Stimulated activated CD4-positive, alpha-beta T cell treated with anti-CD3 and anti-CD28 coated beads, Interleukin-4, amount 100 ng/mL, for 24 hours (primary cell): ENCODE measurements around the gene C1orf74.
"Not testable (repeated sequence)": the region's sequence is repeated elsewhere in the genome, so short reads cannot be mapped to it uniquely, and the experiment has no call there.

Experiments
- DNase-seq: peaks from one replicate; pipeline ENCODE4 v3.0.0-alpha.2; 2020

The C1orf74 gene

DNA sequence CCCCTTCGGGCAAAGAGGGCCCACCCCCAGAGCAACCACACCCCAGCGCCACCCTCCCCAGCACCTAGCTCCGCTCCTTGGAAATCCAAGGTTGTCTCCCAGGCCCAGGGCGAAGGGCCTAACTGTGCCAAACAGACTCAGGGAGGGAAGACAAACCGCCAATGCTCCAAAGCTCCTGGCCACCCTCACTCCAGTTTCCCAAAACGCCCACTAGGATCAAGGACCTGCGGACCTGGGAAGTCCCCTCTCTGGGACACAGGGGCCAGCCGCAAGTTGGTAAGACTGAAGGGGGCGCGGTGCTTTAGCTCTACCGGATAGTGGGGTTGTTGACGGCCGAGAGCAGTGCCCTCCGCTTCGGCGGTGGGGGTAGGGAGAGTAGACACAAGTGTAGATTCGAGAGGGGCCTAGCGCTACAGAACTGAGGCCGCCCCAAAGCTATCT is 21.0 kb upstream of the C1orf74 start:
- no peak for DNase-seq

DNA sequence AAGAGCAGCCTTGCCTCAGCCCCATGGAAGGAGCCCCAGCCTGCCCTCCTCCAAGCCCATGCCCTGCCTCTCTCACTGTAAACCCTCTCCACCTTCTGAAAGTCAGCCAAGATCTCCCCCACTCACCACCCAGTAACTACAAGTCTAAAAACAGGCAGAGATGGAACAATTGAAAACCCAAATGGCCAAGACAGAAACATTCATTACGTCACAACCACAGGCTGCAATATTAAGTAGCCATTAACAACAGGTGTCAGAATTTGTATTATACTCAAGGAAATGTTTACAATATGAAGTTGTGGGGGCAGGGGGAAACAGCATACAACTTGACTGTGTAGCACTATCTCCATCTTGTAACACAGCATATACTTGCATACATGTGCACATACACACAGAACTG is 19.2 kb upstream of the C1orf74 start:
- no peak for DNase-seq

DNA sequence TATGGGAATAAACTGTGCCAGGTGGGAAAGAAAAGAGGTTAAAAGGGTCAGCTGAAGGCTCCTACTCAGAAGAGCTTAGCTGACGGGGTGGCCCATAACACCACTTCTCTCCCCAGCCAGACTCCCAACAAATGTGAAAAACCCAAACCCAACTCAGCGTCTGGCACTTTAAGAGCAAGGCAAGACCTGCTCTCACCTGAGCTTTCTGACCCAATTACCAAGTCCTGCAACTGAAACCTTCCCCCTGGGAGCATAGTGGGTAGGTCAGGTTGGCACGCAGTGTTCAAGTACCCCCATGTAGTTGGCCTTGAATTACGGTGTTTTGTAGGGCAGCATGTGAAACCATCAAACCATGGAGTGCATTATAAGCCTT is 18.4 kb upstream of the C1orf74 start:
- no peak for DNase-seq

DNA sequence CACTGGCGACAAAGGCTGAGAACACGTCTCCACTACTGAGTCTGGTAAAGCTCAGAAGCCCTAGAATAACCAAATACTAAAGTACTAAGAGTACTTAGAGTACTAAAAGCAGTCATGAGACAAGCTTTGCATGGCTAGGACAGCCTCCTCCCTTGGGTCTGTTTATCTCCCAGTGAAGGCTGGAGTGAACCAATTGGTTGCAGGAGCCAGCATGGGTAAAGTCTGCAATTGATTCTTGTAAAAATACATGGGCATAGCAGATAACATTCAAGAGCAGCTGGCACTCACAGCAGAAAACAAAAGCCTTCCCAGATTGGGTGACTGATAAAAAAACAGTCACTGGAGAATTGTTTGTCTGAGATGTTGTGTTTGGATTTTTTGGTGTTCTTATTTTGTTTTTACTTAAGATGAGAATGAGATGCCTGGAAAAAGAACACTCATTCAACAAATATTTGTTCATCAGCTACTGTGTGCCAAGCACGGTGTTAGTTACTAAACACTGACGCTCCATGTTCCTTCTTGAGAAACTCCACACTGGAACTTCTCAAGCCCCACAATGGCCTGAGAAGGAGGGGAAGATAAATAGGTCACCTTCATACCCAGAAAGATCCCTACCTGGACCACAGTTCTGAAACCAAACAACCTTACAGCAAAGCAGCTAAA is 17.9 kb upstream of the C1orf74 start:
- no peak for DNase-seq

DNA sequence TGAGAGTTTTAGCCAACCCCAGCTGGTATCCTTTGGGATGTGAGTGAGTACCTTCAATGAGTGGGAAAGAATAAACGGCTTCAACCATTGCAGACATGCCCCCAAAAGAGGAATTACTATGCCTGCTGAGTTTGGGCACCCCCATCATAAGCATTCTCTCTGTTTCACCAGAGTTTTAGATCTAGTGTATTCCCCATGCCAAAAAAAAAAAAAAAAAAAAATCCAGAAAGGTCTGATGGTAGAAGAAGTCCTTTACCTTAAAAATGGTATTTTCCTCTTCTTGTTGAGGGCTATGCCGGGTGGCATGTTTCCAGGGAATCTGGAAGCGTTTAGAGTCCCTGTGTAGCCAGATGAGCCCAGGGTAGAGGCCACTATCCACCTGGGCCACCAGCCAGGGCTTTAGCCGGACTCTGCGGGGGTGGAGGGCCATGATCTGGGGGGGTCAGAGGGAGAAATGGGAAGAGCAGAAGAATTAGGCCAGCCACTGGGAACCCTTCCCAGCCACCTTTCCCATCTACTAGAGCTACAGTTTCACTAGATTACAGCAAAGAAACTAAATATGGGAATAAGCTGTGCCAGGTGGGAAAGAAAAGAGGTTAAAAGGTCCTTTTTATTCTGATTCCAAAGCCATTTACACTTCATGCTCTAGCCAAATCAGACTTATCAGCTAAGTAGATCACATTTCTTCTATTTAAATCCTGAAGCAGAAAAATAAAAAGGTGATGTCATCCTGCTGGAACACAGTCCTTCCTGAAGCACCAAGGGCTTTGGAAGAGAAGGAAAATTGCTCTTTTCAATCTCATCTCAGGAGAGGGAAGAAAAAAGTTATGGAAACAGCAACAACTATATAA is 16.9 kb upstream of the C1orf74 start:
- no peak for DNase-seq

DNA sequence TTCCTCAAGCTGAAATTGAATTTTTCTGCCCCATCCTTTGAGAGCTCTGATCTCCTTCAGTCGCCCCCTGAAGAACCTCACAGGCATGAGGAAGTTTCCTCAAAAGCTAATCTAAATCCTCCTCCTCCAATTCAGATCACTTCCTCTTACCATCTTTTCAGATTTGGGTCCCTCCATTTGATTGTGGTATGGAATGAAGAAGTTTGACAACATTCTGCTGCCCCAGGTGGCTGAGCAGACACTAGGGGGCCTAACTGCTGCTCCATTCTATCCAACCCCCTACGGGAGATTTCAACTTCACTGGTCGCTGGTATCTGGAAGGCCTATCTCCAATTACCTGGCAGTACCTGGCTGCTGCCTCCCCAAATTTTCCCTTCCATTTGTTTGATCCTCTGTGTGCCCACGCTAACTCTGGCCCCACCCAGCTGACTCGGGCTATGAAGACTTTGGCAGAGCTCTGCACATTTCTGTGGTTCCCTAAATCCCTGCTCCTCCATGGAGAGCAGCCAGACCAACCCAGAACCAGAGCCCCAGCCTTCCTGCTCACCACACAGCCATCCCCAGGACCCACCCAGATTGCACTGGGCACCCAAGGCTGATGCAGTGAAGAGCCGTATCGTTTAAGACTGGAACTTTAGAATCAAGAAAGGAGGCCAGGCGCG is 13.8 kb upstream of the C1orf74 start:
- no peak for DNase-seq

DNA sequence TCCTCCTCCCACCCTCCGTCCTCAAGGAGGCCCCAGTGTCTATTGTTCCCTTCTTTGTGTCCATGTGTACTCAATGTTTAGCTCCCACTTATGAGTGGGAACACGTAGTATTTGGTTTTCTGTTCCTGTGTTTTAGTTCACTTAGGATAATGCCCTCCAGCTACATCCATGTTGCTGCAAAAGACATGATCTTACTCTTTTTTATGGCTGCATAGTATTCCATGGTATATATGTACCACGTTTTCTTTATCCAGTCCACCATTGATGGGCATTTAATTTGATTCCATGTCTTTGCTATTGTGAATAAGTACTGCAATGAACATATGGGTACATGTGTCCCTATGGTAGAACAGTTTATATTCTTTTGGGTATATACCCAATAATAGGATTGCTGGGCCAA is 9.4 kb upstream of the C1orf74 start:
- DNase-seq = not testable (repeated sequence)

DNA sequence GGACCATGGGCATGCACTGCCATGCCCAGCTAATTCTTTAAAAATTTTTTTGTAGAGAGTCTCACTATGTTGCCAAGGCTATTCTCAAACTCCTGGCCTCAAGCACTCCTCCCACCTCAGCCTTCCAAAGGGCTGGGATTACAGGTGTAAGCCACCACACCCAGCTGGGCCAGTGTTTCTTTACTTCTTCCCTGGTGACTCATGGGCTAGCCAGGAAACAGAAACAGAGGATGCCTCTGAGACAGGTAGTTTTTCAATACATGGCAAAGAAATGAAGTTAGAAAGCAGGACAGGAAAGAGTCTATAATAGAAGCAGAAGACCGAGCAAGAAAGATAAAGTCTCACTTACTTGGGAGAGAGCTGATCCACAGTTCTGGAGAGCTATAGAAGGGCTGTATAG is 7.6 kb upstream of the C1orf74 start:
- DNase-seq = no peak

DNA sequence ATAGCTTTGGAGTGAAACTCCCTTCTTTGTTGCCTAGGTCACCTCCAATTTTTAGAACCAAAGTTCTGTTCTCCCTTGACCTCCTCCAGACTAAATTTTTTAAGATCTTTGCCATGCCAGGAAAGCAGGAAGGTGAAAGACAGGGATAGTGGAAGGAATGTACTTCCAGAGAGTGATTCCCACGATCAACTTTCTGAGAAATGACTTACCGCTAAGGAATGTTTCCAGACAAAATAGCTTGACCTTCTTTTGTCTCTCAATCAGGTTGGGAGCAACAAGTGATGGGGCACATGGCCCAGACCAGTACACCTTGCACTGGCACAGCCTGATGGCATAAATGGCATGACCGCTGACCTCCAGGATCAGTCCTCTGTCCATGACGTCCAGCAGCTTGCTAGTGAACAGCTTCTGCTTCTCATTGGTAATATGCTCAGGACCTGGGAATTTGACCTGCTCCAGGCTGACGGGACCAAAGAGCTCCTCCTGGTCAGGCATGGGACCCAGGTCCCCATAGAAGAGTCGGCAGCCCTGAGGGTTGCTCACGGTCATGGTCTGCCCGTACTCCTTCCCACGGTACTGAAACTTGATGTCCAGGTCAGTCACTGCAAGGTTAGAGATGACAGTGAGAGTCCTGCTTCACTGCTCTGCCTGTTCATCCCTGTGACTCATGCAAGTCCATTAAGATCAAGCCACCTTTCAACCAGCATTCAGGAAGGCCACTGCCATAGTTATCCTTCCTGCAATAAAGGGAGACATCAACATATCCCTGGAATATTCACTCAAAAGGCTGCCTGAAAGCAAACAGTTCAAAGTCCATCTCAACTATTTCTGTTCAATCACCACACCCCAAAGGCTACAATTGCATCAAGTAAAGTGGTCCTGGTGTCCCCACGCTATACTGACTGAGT is 6.2 kb upstream of the C1orf74 start:
- no peak for DNase-seq

DNA sequence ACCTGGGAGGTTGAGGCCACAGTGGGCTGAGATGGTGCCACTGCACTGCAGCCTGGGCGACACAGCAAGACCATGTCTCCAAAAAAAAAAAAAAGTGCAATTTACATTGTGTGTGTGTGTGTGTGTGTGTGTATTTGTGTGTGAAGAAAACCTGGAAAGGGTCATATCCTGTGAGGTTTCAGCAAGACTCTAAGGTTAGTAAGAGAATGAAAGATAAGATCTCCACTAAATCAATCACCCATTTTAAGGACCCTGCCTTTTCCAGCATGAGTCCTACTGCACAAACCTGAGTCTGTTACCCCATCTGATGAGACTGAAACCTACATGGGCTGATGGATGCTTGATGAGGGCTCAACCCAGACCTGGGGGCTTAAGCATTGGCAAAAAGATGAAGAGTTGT is 4.9 kb upstream of the C1orf74 start:
- no peak for DNase-seq

DNA sequence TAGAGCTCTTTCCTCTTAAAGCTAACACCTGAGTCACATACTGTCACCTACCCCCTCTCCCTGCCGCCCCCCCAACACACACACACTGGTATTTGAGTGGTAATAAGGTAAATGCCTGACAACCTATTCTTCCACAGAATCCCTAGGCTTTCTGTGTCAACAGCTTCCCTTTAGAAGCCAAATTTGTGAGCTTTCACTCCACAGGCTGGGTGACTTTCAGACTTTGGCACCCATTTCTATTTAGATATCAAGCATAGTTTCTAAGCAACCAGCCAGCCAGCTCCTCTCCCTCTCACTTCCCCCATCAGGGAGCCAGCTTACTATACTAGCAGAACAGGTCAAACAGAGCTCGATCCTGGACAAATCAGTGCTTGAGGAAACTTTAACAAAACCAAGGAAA is 3.2 kb upstream of the C1orf74 start:
- DNase-seq = no peak

DNA sequence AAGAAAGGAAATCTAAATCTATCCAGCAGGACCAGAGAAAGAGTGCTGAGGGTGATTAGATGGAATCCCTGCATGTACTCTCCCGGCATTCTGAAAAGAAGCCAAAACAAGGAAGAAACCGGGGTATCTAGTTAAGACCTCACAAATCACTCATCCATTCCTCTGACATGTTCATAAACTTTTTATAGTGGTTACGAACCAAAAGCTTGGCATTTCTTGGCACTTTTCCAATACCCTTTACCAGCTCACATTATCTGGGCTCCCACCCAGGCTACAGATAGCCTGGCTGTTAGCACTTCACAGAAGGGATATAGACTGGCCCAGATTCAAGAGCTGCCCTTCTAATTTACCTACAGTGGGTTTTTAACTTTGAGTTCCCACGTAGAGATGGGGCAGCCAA is 1.8 kb upstream of the C1orf74 start:
- DNase-seq = no peak

DNA sequence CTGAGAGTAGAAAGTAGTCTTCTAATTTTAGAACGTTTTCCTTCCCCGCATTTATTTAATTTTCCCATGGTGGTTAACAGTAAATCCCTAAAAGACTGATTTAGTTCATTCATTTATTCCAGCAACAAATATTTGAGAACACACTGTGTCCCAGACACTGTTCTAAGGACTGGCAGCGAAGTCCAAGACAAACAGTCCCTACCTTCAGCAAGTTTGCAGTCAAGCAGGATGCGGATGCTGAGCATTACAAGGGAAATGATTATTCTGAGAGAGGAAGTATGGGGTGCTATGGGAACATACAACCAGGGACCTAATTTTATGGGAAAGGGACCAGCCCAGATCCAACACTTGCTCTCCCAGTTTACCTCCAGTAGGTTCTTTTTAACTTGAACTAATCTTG is 1.2 kb upstream of the C1orf74 start:
- no peak for DNase-seq

DNA sequence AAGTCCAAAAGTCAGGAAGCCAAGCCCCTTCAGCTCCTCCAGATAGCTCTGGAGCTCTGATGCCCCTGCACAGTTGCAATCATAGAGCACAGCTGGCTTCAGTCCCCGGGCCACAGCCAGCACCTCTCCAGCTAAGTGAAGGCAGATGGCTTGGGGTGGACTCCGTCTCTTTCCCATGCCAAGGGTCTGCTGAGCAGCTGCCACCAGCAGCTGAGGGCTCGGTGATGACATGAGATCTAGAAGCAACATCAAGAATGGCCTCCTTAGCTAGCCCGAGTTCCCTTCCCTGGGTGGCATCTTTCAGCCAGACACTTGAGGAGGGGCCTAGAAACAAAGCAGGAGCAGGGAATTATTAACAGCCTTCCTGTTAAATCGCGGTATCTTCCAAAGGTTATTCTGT is 973 bp downstream of the C1orf74 start:
- DNase-seq = no peak

DNA sequence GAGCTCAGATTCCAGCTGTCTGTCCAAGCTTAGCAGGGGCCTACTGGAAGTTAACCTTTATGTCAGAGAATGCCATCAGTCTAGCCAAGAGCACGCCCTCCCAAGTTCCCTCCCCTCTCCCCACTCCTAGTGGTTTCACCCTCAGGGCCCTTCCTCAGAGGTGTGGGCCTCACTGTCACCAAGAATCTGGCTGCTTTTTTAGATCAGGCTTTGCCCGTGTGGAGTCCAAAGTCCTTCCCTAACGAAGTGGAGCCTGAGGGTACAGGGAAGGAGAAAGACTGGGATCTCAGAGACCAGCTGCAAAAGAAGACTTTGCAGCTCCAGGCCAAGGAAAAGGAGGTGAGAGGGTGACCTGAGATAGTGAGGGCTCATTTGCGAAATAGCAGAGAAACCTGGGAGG is 4.1 kb downstream of the C1orf74 start:
- no peak for DNase-seq

DNA sequence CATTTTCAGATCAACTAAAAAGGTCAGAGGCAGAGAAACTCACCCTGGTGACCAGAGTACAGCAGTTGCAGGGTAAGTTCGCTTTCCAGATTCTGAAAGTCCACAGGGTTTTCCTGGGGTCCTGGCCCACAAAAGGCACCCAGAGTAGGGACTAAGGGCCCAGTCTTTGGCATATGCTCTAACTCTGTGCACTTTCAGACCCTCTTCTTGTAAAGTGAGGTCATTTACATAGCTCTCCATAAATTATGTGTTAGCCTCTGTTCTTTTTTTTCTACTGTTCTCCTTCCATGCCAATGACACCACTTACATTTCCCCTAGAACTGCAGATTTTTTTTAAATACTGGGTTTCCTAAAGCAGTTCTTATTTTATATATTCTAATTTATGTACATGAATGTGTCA is 6.3 kb downstream of the C1orf74 start:
- no peak for DNase-seq

DNA sequence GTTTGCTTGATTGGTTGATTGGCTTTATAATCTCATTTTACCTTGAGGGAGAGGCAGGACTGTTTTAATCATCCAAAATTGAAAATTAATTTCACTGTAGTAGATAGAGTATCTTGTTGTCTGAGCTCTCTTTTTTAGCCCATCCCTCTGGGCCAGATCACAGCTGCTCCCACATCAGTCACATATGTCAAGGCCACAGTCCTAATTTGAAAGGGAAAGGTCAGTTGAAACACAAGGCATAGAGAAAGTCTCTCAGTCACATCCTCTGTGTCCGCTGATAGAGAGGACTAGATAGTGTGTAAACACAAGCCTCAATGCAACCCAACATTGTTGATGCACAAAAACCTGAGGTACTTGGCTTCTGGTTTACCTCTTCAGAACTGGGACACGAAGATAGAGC is 6.8 kb downstream of the C1orf74 start:
- DNase-seq = no peak

DNA sequence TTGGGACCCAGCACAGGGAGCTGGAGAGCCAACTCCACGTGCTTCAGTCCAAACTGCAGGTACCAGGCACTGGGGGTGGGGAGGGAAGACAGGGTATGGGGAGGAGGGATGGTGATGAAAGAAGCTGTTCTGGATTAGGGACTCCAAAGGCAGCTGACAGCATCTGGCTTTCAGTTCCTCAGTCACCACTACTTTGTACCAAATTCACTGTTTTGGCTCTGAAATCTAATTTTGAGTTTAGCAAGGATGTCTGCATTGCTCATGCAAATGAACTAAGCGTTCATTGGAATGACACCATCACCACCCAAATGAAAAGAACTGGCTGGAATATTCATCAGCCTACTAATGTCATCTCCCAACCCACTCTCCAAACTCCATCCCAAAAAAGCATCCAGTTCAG is 8.7 kb downstream of the C1orf74 start:
- DNase-seq = no peak

DNA sequence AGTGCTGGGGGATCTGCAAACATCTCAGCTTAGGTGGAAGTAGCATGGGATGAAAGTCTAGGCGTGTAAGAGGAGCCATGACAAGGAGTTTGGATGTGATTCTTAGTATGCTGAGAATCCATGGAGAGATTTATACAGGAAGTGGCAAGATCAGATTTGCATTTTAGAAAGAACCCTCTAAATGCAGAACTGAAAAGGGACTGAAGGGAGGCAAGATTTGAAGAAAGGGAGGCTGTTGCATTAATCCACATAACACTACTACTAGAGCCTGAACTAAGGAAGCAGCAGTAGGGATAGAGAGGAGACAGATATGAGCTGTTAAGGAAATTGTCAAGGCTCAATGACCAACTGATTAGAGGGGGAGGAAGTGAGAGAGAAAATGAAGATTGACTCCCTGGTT is 9.8 kb downstream of the C1orf74 start:
- no peak for DNase-seq

DNA sequence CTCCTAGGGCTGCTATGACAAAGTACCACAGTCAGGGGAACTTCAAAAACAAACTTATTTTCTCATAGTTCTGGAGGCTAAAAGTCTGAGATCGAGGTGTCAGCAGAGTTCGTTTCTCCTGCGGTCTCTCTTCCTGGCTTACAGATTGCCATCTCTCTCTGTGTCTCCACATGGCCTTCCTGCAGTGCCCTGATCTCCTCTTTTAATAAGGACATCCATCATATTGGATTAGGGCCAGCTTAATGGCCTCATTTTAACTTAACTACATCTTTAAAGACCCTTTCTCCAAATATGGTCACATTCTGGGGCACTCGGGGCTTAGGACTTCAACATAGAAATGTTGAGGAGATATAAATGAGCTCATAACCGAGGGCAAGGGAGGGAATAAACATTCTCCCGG is 12.2 kb downstream of the C1orf74 start:
- DNase-seq = no peak

DNA sequence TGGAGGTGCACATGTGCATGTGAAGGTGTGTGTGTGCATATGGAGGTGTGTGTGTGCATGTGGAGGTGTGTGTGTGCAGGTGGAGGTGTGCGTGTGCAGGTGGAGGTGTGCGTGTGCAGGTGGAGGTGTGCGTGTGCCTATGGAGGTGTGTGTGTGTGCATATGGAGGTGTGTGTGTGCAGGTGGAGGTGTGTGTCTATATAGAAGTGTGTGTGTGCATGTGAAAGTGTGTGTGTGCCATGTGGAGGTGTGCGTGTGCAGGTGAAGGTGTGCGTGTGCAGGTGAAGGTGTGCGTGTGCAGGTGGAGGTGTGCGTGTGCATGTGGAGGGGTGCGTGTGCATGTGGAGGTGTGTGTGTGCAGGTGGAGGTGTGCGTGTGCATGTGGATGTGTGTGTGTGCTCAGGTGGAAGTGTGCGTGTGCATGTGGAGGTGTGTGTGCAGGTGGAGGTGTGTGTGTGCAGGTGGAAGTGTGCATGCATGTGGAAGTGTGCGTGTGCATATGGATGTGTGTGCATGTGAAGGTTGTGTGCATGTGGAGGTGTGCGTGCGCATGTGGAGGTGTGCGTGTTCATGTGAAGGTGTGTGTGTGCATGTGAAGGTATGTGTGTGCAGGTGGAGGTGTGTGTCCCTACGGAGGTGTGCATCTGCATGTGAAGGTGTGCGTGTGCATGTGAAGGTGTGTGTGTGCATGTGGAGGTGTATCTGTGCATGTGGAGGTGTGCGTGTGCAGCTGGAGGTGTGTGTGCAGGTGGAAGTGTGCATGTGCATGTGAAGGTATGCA is 13.5 kb downstream of the C1orf74 start:
- no peak for DNase-seq

DNA sequence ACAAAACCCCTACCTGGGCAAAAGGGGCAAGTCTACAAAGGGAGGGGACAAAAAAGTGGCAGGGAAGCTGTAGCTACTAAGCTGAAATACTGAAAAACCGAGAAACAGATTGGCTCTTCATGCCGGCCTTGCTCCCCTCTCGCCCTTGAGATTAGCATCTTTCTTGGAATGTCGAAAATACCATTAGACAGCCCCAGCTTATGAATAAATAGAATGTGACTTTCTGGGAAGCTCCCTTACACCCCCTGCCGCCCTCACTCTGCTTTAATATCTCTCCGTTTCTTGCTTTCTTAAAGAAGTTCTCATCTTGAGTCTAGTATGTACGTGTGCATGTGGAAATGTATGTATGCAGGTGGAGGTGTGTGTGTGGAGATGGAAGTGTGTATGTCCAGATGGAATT is 14.4 kb downstream of the C1orf74 start:
- DNase-seq = no peak
